ENCODE data around the gene CTSW. TPM values are rescaled to one million over a fixed set of nuclear protein-coding genes. Genes with fewer than 3 reads are reported as not detected.
A peak's percentile ranks its signal among the peaks of the same experiment; 100 is the strongest.

The CTSW gene
- total RNA-seq, 2 donors from 2014 or later: 0.39 to 1.1 TPM

GRCh38 chr11:65869643-65870306 is 9.9 kb upstream of the CTSW start:
- no peak for TF ChIP-seq CTCF (IDR thresholded peaks at IDR 0.05)
- Histone ChIP-seq H3K9me3 (no peaks in the 10 kb centered on the region), H3K27ac (no peak overlapping the region), H3K36me3 (peaks cover 44% of the 10 kb centered on the region), H3K27me3 (no peaks in the 10 kb centered on the region), H3K4me1 (peaks cover 0 to 35% of the 10 kb centered on the region in 2 donors), H3K4me3 (no peak overlapping the region)
- DNase-seq (ENCODE audit: low spot score): no peak

- Histone ChIP-seq H3K27me3 (no peaks in the 10 kb centered on the region), H3K9me3 (no peaks in the 10 kb centered on the region), H3K4me3 (no peak overlapping the region), H3K4me1 (peaks cover 0 to 35% of the 10 kb centered on the region in 2 donors), H3K36me3 (peaks cover 39% of the 10 kb centered on the region), H3K27ac (no peak overlapping the region)
- DNase-seq (ENCODE audit: low spot score): no peak
- TF ChIP-seq CTCF (IDR thresholded peaks at IDR 0.05): no peak
Measured at GRCh38 chr11:65870307-65870658, 9.4 kb upstream of the CTSW start.

- Histone ChIP-seq H3K4me1 (peaks cover 0 to 35% of the 10 kb centered on the region in 2 donors), H3K36me3 (peaks cover 32% of the 10 kb centered on the region), H3K4me3 (peak overlapping the region in 1 of 2 donors; percentile 60), H3K27me3 (no peaks in the 10 kb centered on the region), H3K27ac (peak overlapping the region; percentile 89 to 97), H3K9me3 (no peaks in the 10 kb centered on the region)
- DNase-seq (ENCODE audit: low spot score): no peak
- TF ChIP-seq CTCF (IDR thresholded peaks at IDR 0.05): no peak
Measured at GRCh38 chr11:65870706-65871681, 8.6 kb upstream of the CTSW start.

- H3K4me1 ChIP-seq: peaks cover 0 to 35% of the 10 kb centered on the region in 2 donors
Measured at GRCh38 chr11:65871811-65872548, 7.7 kb upstream of the CTSW start.

More at GRCh38 chr11:65871811-65872548, 7.7 kb upstream of the CTSW start:
- Histone ChIP-seq H3K4me3 (peak overlapping the region; percentile 60 to 61), H3K27ac (peak overlapping the region; percentile 89 to 97), H3K9me3 (no peaks in the 10 kb centered on the region), H3K36me3 (peaks cover 22% of the 10 kb centered on the region), H3K27me3 (no peaks in the 10 kb centered on the region)
- no peak for TF ChIP-seq CTCF (IDR thresholded peaks at IDR 0.05)
- no peak for DNase-seq (ENCODE audit: low spot score)

Measured in right atrium auricular region (tissue), 2 donors.